Testis (tissue), 2 donors: ENCODE measurements around the gene FAM163B.

Source experiments
- CTCF ChIP-seq, 3 experiments: fragments of 450-650 bp in 2 of 3; fragments of 200-600 bp in 1 of 3; sonication (generic) in 1 of 3; IDR thresholded peaks; one replicate each; pipeline ENCODE4 v1.5.1; 2016 to 2019; ENCODE audit warnings: antibody characterized with exemption in 3 of 3, mild to moderate bottlenecking in 2 of 3, moderate library complexity in 1 of 3
- POLR2A ChIP-seq: fragments of 450-650 bp; IDR thresholded peaks from one replicate; pipeline ENCODE4 v1.6.1; 2017; ENCODE audit warnings: antibody characterized with exemption, mild to moderate bottlenecking, moderate library complexity

GRCh38 chr9:133656211-133657119, 47.3 kb upstream of the FAM163B start:
- no peak for TF ChIP-seq CTCF (IDR thresholded peaks at IDR 0.05)
- TF ChIP-seq POLR2A, result no peak
